Neural crest cell (in vitro differentiated cells): Measurements from ENCODE around the gene CYB561D2. TPM values are rescaled to one million over a fixed set of nuclear protein-coding genes. Genes with fewer than 3 reads are reported as not detected.

Experiments used
- DNase-seq: peaks from one replicate; pipeline ENCODE4 v3.0.0; 2021; ENCODE audit warnings: low read depth, mixed read lengths, low spot score
- H3K27ac Mint-ChIP-seq: one replicate; pipeline ENCODE4 v1.8.0; 2021; ENCODE audit warnings: mild to moderate bottlenecking, mixed read lengths; ENCODE audit not compliant: unreplicated experiment
- H3K27me3 Mint-ChIP-seq: 2 replicates; pipeline ENCODE4 v1.8.0; 2021; ENCODE audit warnings: low read depth, mild to moderate bottlenecking, mixed read lengths
- H3K36me3 Mint-ChIP-seq: 2 replicates; pipeline ENCODE4 v1.8.0; 2021; ENCODE audit warnings: low read depth, mild to moderate bottlenecking, mixed read lengths
- H3K4me1 Mint-ChIP-seq: 2 replicates; pipeline ENCODE4 v1.8.0; 2021; ENCODE audit warnings: mixed read lengths
- H3K4me3 Mint-ChIP-seq: one replicate; pipeline ENCODE4 v1.8.0; 2021; ENCODE audit warnings: mild to moderate bottlenecking, mixed read lengths
- H3K9me3 Mint-ChIP-seq: 2 replicates; pipeline ENCODE4 v1.8.0; 2021; ENCODE audit warnings: mixed read lengths
- CTCF ChIP-seq: fragments of 200-600 bp; sonication (generic); conservative IDR thresholded peaks from 2 replicates; pipeline ENCODE4 v1.5.0; 2021; ENCODE audit warnings: antibody characterized with exemption, mild to moderate bottlenecking
- total RNA-seq: library from RNA; stranded (reverse); gene quantifications from 2 replicates; pipeline ENCODE4 v1.2.1, GENCODE V29; 2021

CYB561D2 gene
- total RNA-seq, 1 donor from 2014 or later, result 11.7 TPM

GRCh38 chr3:50388016-50388719, 37.5 kb downstream of the CYB561D2 start:
- Mint-ChIP-seq H3K36me3 (no peaks in the 10 kb centered on the region), H3K4me3 (no peak overlapping the region), H3K9me3 (no peaks in the 10 kb centered on the region), H3K27me3 (no peaks in the 10 kb centered on the region), H3K27ac (no peak overlapping the region), H3K4me1 (peaks cover 3% of the 10 kb centered on the region)
- DNase-seq, result no peak
- TF ChIP-seq CTCF, result peak; percentile 46

- H3K4me3 Mint-ChIP-seq, result no peak overlapping the region
- TF ChIP-seq CTCF, result no peak
- H3K9me3 Mint-ChIP-seq, result no peaks in the 10 kb centered on the region
- H3K4me1 Mint-ChIP-seq, result peaks cover 3% of the 10 kb centered on the region
- no peak for DNase-seq
- H3K27ac Mint-ChIP-seq, result no peak overlapping the region
- no peaks in the 10 kb centered on the region for H3K27me3 Mint-ChIP-seq
- no peaks in the 10 kb centered on the region for H3K36me3 Mint-ChIP-seq
Observed at GRCh38 chr3:50388720-50389413, 38.2 kb downstream of the CYB561D2 start.

GRCh38 chr3:50389414-50389767, 38.7 kb downstream of the CYB561D2 start:
- no peaks in the 10 kb centered on the region for H3K36me3 Mint-ChIP-seq

GRCh38 chr3:50390508-50391224, 40.0 kb downstream of the CYB561D2 start:
- no peak for TF ChIP-seq CTCF
- Mint-ChIP-seq H3K4me3 (no peak overlapping the region), H3K4me1 (no peaks in the 10 kb centered on the region), H3K27me3 (no peaks in the 10 kb centered on the region), H3K27ac (no peak overlapping the region), H3K9me3 (no peaks in the 10 kb centered on the region), H3K36me3 (no peaks in the 10 kb centered on the region)
- no peak for DNase-seq

More at GRCh38 chr3:50389414-50389767, 38.7 kb downstream of the CYB561D2 start:
- no peaks in the 10 kb centered on the region for H3K4me1 Mint-ChIP-seq
- no peaks in the 10 kb centered on the region for H3K27me3 Mint-ChIP-seq
- no peak overlapping the region for H3K27ac Mint-ChIP-seq
- no peaks in the 10 kb centered on the region for H3K9me3 Mint-ChIP-seq
- no peak overlapping the region for H3K4me3 Mint-ChIP-seq
- TF ChIP-seq CTCF, result no peak
- no peak for DNase-seq

- Mint-ChIP-seq H3K4me1 (no peaks in the 10 kb centered on the region), H3K27ac (no peak overlapping the region), H3K36me3 (no peaks in the 10 kb centered on the region), H3K9me3 (no peaks in the 10 kb centered on the region), H3K4me3 (no peak overlapping the region), H3K27me3 (no peaks in the 10 kb centered on the region)
- TF ChIP-seq CTCF, result no peak
- DNase-seq, result no peak
Observed at GRCh38 chr3:50392101-50392715, 41.5 kb downstream of the CYB561D2 start.
